GM13976 (cell line): ENCODE results near the gene ZC3H18.
"Not testable (repeated sequence)": the region's sequence is repeated elsewhere in the genome, so short reads cannot be mapped to it uniquely, and the experiment has no call there.

Experiments
- DNase-seq: peaks from one replicate; pipeline ENCODE4 v3.0.0; 2012; ENCODE audit warnings: low spot score
- in situ Hi-C: fragments of 300-500 bp; cut with MboI; formaldehyde crosslinking; loops from one replicate; pipeline ENCODE4 v1.12.0; 2022; ENCODE audit warnings: low sequenced_read_pairs, mixed read lengths, inconsistent platforms; ENCODE audit not compliant: unreplicated experiment
- TF ChIP-seq, protein P1 (sequence below): IDR thresholded peaks from 2 replicates; pipeline ENCODE4 v1.5.1; 2012; ENCODE audit warnings: borderline replicate concordance, mild to moderate bottlenecking; ENCODE audit not compliant: insufficient read depth; ENCODE audit errors: extremely low read depth, missing control alignments, control extremely low read depth

Gene ZC3H18

DNA sequence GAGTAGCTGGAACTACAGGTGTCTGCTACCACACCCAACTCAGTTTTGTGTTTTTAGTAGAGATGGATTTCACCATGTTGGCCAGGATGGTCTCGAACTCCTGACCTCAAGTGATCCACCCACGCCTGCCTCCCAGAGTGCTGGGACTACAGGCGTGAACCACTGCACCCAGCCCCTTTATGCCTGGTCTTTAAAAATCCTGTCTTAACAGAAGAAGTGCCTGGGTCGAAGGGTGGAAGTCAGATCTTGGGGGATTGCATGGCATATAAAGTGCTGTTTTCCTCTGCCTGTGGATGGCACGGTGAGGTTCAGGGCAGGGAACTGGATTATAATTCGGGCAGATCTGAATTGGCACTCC is 30.3 kb downstream of the ZC3H18 start:
- in situ Hi-C loops = no loop called here
- no peak for DNase-seq
- TF ChIP-seq, protein P1, sequence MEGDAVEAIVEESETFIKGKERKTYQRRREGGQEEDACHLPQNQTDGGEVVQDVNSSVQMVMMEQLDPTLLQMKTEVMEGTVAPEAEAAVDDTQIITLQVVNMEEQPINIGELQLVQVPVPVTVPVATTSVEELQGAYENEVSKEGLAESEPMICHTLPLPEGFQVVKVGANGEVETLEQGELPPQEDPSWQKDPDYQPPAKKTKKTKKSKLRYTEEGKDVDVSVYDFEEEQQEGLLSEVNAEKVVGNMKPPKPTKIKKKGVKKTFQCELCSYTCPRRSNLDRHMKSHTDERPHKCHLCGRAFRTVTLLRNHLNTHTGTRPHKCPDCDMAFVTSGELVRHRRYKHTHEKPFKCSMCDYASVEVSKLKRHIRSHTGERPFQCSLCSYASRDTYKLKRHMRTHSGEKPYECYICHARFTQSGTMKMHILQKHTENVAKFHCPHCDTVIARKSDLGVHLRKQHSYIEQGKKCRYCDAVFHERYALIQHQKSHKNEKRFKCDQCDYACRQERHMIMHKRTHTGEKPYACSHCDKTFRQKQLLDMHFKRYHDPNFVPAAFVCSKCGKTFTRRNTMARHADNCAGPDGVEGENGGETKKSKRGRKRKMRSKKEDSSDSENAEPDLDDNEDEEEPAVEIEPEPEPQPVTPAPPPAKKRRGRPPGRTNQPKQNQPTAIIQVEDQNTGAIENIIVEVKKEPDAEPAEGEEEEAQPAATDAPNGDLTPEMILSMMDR = no peak

DNA sequence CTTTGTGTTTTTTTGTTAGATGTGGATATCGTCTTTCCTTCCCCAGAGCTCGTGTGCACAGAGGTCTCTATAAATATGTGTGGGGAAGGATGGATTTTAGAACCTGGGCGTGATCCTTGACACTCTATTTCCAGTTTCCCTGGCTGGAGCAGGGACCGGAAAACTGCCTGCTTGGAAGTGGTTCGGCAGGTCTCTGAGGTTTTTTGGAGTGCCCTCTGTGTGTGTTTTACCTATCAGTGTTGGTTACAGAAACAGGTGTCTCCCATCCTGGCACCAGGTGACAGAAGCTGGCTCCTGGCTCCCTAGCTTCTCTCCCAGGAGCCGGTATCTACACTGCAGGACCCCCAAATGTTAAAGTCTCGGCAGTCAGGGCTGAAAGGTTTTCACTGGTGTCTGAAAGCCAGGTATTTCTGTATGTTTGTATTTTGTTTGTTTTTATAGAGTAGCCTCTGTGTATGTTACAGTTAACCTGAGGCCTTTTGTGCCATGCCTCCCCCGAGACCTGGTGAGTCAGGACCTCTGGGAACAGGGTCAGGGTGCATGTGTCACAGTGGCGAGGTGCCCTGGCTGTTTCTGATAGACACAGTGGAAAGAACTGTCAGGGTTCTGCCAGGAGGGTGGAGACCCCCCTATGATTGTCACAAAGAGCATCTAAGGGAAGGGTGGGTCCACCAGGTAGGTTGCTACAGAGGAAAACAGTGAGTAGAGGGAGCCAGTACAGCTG is 31.3 kb downstream of the ZC3H18 start:
- in situ Hi-C loops = no loop called here
- TF ChIP-seq, protein P1 = no peak
- no peak for DNase-seq

DNA sequence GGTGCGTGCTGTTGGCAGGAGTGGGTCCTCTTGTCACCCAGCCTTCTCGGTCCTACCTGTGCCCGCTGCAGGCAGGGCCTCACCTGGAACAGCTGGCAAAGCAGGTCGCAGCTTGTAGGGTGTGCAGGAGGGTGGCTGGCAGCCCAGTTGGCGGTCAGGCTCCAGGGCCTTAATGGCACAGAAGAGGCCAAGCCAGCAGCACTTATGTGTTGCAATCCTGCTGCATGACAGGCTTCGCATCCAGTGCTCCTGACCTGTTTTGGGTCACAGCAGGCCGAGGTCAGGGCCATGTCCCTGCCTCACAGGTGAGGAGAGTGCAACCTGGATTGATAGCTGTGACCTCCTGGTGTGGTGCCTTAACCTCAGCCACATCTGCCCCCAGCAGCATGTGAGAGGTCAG is 31.9 kb downstream of the ZC3H18 start:
- DNase-seq = no peak
- TF ChIP-seq, protein P1 = no peak
- in situ Hi-C loops = no loop called here

DNA sequence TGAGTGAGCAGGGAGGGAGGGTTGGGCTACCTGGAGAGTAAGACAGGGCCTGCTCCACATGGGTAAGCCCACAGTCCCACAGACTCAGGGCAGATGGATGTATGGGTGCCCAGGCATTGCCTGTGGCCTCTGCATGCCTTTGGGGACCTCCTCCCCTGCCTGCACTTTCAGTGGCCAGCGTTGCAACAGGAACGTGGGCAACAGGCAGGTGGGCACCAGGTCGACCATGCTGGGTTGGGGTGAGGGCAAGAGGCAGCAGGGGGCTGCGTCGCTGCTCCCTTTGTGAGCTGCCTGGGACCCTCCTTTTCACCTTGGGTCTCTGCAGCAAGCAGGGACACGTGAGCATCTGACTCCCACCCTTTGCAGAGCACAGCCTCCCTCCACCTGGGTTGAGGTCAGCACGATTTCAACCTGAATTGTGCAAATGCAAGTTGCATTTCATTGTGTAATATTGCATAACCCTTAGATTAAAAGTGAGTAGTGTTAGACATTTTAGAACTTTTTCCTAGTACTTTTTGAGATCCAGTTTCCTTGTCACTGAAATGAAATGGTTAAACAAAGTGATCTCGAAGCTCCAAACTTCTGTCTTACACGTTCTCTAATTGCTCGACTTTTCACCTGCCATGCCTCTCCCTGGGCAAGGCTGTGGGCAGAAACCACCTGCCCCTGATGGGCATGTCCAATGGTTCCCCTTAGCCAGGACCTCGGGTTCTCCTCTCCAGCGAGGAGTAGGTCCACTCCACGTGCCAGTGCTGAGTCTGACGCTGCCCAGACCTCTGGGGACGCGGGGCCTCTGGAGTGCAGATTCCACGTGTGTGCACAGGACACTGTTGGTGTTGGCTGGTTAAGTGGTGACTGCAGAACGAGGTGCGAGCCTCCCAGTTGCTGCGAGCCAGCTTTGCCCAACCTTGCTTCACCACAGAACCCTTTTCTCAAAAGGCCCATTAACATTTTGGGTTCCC is 35.3 kb downstream of the ZC3H18 start:
- in situ Hi-C loops = no loop called here
- TF ChIP-seq, protein P1 = no peak
- DNase-seq = no peak

DNA sequence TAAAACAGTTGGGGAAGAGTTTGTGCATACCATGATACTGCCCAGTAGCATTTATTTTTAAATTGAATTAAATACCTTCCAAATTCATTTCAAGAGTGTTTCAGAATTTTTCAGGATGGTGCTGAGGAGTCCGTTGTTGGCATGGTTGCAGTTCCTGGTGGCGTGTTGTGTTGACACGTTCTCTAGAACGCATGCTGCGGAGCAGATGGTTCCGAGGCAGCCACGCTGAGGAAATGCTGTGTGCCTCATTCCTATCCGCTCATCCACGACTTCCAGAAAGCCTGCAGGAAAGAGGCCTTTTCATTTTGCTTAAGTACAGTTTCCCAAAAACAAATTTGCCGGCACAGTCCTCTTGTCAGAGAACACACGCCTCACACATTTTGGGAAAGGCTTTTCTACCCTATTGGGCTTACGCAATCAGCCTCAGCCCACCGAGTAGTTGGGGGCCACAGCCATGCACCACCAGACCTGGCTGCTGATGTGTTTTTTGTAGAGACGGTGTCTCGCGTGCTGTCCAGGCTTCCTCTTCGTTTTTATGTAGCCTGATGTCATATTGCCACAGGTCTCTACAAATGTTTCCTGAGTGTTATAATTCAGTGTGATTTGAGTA is 36.0 kb downstream of the ZC3H18 start:
- no peak for DNase-seq

DNA sequence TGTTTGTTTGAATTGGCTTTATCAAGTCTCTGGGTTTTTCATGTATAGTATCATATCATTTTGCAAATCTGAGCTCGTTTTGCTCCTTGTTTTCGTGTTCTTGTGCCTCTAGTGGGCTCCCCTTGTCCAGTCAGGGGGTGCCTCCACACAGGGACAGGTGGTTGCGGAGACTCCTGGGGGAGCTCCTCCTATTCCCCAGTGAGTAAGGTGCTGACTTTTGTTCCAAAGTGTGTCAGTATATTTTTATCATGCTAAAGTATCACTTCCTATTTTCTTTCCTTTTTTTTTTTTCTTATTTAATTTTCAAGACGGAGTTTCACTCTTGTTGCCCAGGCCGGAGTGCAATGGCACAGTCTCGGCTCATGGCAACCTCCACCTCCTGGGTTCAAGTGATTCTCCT is 37.9 kb downstream of the ZC3H18 start:
- in situ Hi-C loops = no loop called here

More for the DNA sequence above, 36.0 kb downstream of the ZC3H18 start:
- TF ChIP-seq, protein P1 = no peak
- in situ Hi-C loops = no loop called here

DNA sequence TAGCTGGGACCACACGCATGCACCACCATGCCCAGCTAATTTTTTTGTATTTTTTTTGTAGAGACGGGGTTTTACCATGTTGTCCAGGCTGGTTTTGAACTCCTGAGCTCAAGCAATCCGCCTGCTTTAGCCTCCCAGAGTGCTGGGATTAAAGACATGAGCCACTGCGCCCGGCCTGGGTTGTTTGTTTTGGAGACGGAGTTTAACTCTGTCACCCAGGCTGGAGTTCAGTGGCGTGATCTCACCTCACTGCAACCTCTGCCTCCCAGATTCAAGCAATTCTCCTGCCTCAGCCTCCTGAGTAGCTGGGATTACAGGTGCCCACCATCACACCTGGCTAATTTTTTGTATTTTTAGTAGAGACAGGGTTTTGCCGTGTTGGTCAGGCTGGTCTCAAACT is 39.2 kb downstream of the ZC3H18 start:
- DNase-seq, in situ Hi-C loops: not testable (repeated sequence)

More for the DNA sequence above, 37.9 kb downstream of the ZC3H18 start:
- TF ChIP-seq, protein P1 = no peak
- no peak for DNase-seq
